Caco-2 (cell line): ENCODE results near the gene GALP. TPM values are rescaled to one million over a fixed set of nuclear protein-coding genes. Genes with fewer than 3 reads are reported as not detected.

Source experiments
- BruUV-seq: library from RNA; stranded (reverse); fragments of 400-500 nt; replicated peaks from 2 replicates; lab custom pipeline; 2021; lab: Mats Ljungman, UMichigan
- CTCF ChIA-PET: fragments of 300-600 bp; sonication (Branson Sonifier 250); formaldehyde crosslinking; loops from one replicate; lab custom pipeline; 2022; ENCODE audit warnings: antibody characterized with exemption; lab: Charles Lee
- POLR2A ChIA-PET: fragments of 300-600 bp; sonication (Branson Sonifier 250); formaldehyde crosslinking; loops from one replicate; lab custom pipeline; 2022; ENCODE audit warnings: antibody characterized with exemption; lab: Charles Lee
- DNase-seq, 2 experiments: peaks; one replicate each; pipeline versions ENCODE4 v3.0.0 to v3.0.0-alpha.2; 2020 to 2022
- H3K27me3 ChIP-seq: replicated peaks from 2 replicates; pipeline ENCODE4 v1.6.0; 2011; ENCODE audit warnings: low read length; ENCODE audit not compliant: control insufficient read depth, insufficient read depth
- H3K36me3 ChIP-seq: 2 replicates; pipeline ENCODE4 v1.5.1; 2011; ENCODE audit warnings: low read length; ENCODE audit not compliant: control insufficient read depth, insufficient read depth
- H3K4me1 ChIP-seq: fragments of 250-450 bp; sonication (Bioruptor Pico); 2 replicates; pipeline ENCODE4 v1.5.1; 2020; ENCODE audit warnings: mild to moderate bottlenecking
- H3K4me3 ChIP-seq: 2 replicates; pipeline ENCODE4 v1.5.1; 2011; ENCODE audit warnings: low read depth, mild to moderate bottlenecking, control low read depth, low read length
- H3K9me3 ChIP-seq: fragments of 250-450 bp; sonication (Bioruptor Pico); 2 replicates; pipeline ENCODE4 v1.5.1; 2020; ENCODE audit warnings: mild to moderate bottlenecking, moderate library complexity
- H3K27ac Mint-ChIP-seq: one replicate; pipeline ENCODE4 v1.8.0; 2022; ENCODE audit warnings: mixed read lengths; ENCODE audit not compliant: unreplicated experiment
- H3K27me3 Mint-ChIP-seq: one replicate; pipeline ENCODE4 v1.8.0; 2022; ENCODE audit warnings: mixed read lengths; ENCODE audit not compliant: insufficient read depth, unreplicated experiment
- H3K36me3 Mint-ChIP-seq: one replicate; pipeline ENCODE4 v1.8.0; 2022; ENCODE audit warnings: mild to moderate bottlenecking, mixed read lengths; ENCODE audit not compliant: insufficient read depth, unreplicated experiment
- H3K4me1 Mint-ChIP-seq: one replicate; pipeline ENCODE4 v1.8.0; 2022; ENCODE audit warnings: low read depth, mixed read lengths; ENCODE audit not compliant: unreplicated experiment
- H3K4me3 Mint-ChIP-seq: one replicate; pipeline ENCODE4 v1.8.0; 2022; ENCODE audit warnings: mild to moderate bottlenecking, moderate library complexity, mixed read lengths; ENCODE audit not compliant: unreplicated experiment
- H3K9me3 Mint-ChIP-seq: one replicate; pipeline ENCODE4 v1.8.0; 2022; ENCODE audit warnings: mixed read lengths; ENCODE audit not compliant: unreplicated experiment
- intact Hi-C: fragments of 100-400 bp; cut with micrococcal nuclease; formaldehyde crosslinking; loops from one replicate; pipeline ENCODE4 v1.10.0; 2022; ENCODE audit not compliant: unreplicated experiment
- total RNA-seq: library from RNA; stranded (reverse); gene quantifications from 2 replicates; pipeline ENCODE4 v1.2.3, GENCODE V29; 2022
- TF ChIP-seq, protein P1 (sequence below), 2 experiments: fragments of 200-600 bp in 1 of 2; IDR thresholded peaks; 1 replicate in 1 of 2; 2 replicates in 1 of 2; pipeline versions ENCODE4 v1.5.1 to v1.8.0; 2011 to 2022; ENCODE audit warnings: antibody characterized with exemption in 1 of 2, control low read depth in 1 of 2, inconsistent platforms in 1 of 2, low read depth in 1 of 2, low read length in 1 of 2, mild to moderate bottlenecking in 1 of 2, moderate library complexity in 1 of 2; ENCODE audit not compliant: insufficient read depth in 1 of 2, severe bottlenecking in 1 of 2, unreplicated experiment in 1 of 2

Gene GALP
- total RNA-seq, 1 experiment from 2014 or later = not detected

DNA sequence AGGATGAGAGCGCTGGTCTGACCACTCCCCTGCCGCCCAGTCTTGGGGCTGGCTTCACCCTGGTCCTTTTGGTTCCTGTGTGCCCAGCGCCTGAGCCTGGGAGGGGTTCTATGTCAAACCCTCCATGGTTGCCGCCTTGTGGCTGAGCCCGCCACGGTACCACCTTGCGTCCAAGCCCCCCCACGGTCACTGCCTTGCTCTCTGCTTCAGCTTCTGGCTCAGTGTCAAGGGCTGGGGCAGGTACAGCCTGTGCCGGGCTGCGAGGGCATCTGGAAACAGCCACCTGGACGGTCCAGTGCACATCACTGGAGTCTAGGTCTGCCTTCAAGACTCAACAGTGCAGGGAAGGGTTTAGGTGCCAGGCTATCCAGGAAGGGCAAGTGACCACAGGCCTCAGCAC lies 14.3 kb upstream of the GALP start:
- CTCF ChIA-PET = no interaction called here
- intact Hi-C loops = no loop called here
- POLR2A ChIA-PET = no interaction called here

GRCh38 chr19:56162258-56162657 lies 13.6 kb upstream of the GALP start:
- Mint-ChIP-seq H3K27ac (no peak overlapping the region), H3K9me3 (no peaks in the 10 kb centered on the region), H3K4me1 (no peaks in the 10 kb centered on the region), H3K4me3 (no peak overlapping the region), H3K36me3 (peaks cover 27% of the 10 kb centered on the region), H3K27me3 (no peaks in the 10 kb centered on the region)
- ChIA-PET CTCF (no interaction called here), POLR2A (no interaction called here)
- TF ChIP-seq, protein P1, sequence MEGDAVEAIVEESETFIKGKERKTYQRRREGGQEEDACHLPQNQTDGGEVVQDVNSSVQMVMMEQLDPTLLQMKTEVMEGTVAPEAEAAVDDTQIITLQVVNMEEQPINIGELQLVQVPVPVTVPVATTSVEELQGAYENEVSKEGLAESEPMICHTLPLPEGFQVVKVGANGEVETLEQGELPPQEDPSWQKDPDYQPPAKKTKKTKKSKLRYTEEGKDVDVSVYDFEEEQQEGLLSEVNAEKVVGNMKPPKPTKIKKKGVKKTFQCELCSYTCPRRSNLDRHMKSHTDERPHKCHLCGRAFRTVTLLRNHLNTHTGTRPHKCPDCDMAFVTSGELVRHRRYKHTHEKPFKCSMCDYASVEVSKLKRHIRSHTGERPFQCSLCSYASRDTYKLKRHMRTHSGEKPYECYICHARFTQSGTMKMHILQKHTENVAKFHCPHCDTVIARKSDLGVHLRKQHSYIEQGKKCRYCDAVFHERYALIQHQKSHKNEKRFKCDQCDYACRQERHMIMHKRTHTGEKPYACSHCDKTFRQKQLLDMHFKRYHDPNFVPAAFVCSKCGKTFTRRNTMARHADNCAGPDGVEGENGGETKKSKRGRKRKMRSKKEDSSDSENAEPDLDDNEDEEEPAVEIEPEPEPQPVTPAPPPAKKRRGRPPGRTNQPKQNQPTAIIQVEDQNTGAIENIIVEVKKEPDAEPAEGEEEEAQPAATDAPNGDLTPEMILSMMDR (IDR thresholded peaks at IDR 0.05; ENCODE audit: insufficient read depth in 1 of 2, low read depth in 1 of 2, low read length in 1 of 2, severe bottlenecking in 1 of 2, unreplicated experiment in 1 of 2) = no peak
- H3K9me3 ChIP-seq = no peaks in the 10 kb centered on the region
- intact Hi-C loops = no loop called here
- H3K4me1 ChIP-seq = no peaks in the 10 kb centered on the region
- H3K36me3 ChIP-seq = no peaks in the 10 kb centered on the region; the same call in 1 of the 2 replicates
- no TSS peak for BruUV-seq
- H3K27me3 ChIP-seq = no peaks in the 10 kb centered on the region
- no peak for DNase-seq
- no peak overlapping the region for H3K4me3 ChIP-seq

More for the DNA sequence above, 14.3 kb upstream of the GALP start:
- no peaks in the 10 kb centered on the region for H3K4me1 ChIP-seq
- H3K4me3 ChIP-seq = no peak overlapping the region
- Mint-ChIP-seq H3K27me3 (no peaks in the 10 kb centered on the region), H3K36me3 (peaks cover 27% of the 10 kb centered on the region), H3K9me3 (no peaks in the 10 kb centered on the region), H3K4me3 (no peak overlapping the region), H3K4me1 (no peaks in the 10 kb centered on the region), H3K27ac (no peak overlapping the region)
- TF ChIP-seq, protein P1 (IDR thresholded peaks at IDR 0.05; ENCODE audit: insufficient read depth in 1 of 2, low read depth in 1 of 2, low read length in 1 of 2, severe bottlenecking in 1 of 2, unreplicated experiment in 1 of 2) = no peak
- H3K27me3 ChIP-seq = no peaks in the 10 kb centered on the region
- no TSS peak for BruUV-seq
- no peak for DNase-seq
- no peaks in the 10 kb centered on the region; the same call in 1 of the 2 replicates for H3K36me3 ChIP-seq
- no peaks in the 10 kb centered on the region for H3K9me3 ChIP-seq

GRCh38 chr19:56163097-56163496 lies 12.7 kb upstream of the GALP start:
- no TSS peak for BruUV-seq
- no peak for DNase-seq
- H3K4me1 ChIP-seq = no peaks in the 10 kb centered on the region
- no peaks in the 10 kb centered on the region; the same call in 1 of the 2 replicates for H3K36me3 ChIP-seq
- POLR2A ChIA-PET = no interaction called here
- no peaks in the 10 kb centered on the region for H3K9me3 Mint-ChIP-seq
- peaks cover 27% of the 10 kb centered on the region for H3K36me3 Mint-ChIP-seq
- TF ChIP-seq, protein P1 (IDR thresholded peaks at IDR 0.05; ENCODE audit: insufficient read depth in 1 of 2, low read depth in 1 of 2, low read length in 1 of 2, severe bottlenecking in 1 of 2, unreplicated experiment in 1 of 2) = no peak
- no peak overlapping the region for H3K4me3 Mint-ChIP-seq
- no peaks in the 10 kb centered on the region for H3K27me3 ChIP-seq
- peaks cover under 1% of the 10 kb centered on the region for H3K27me3 Mint-ChIP-seq
- intact Hi-C loops = no loop called here
- no peaks in the 10 kb centered on the region for H3K9me3 ChIP-seq
- CTCF ChIA-PET = no interaction called here
- no peaks in the 10 kb centered on the region for H3K4me1 Mint-ChIP-seq
- H3K4me3 ChIP-seq = no peak overlapping the region
- H3K27ac Mint-ChIP-seq = no peak overlapping the region
